T-cell (primary cell): ENCODE measurements around the gene NUDT3. TPM values are rescaled to one million over a fixed set of nuclear protein-coding genes. Genes with fewer than 3 reads are reported as not detected.

Experiments
- ATAC-seq, 4 experiments: fragments of 200-7000 bp in 3 of 4; fragments of 150-1000 bp in 1 of 4; cut with Tn5 transposase; replicated peaks in 1 of 4; 1 replicate in 3 of 4; 2 replicates in 1 of 4; pipeline ENCODE4 v1.10.0; 2021; ENCODE audit warnings: moderate library complexity in 3 of 4, mild to moderate bottlenecking in 2 of 4, moderate number of reproducible peaks in 1 of 4
- CTCF ChIA-PET, 2 donors: fragments of 300-600 bp; sonication (Branson Sonifier 250); formaldehyde crosslinking; loops; one replicate each; lab custom pipeline; 2022; ENCODE audit warnings: antibody characterized with exemption in 2 of 2; lab: Charles Lee
- POLR2A ChIA-PET, 2 donors: fragments of 300-600 bp; sonication (Branson Sonifier 250); formaldehyde crosslinking; loops; one replicate each; lab custom pipeline; 2022; ENCODE audit warnings: antibody characterized with exemption in 2 of 2; lab: Charles Lee
- DNase-seq, 35 experiments: peaks; one replicate each; pipeline versions ENCODE4 v3.0.0 to v3.0.0-alpha.2; 2013 to 2023
- H3K27ac ChIP-seq: one replicate; pipeline ENCODE4 v1.5.1; 2013; ENCODE audit warnings: low read length
- H3K27me3 ChIP-seq, 2 experiments: replicated peaks in 1 of 2; 1 replicate in 1 of 2; 2 replicates in 1 of 2; pipeline versions ENCODE4 v1.6.1 to v1.7.0; 2013; ENCODE audit warnings: low read length in 1 of 2, mixed read lengths in 1 of 2; ENCODE audit not compliant: control insufficient read depth in 2 of 2, insufficient read depth in 2 of 2; ENCODE audit errors: extremely low read depth in 1 of 2
- H3K36me3 ChIP-seq, 2 donors: 1 replicate in 1 of 2; 2 replicates in 1 of 2; pipeline versions ENCODE4 v1.6.1 to v1.7.0; 2013; ENCODE audit warnings: low read length in 1 of 2; ENCODE audit not compliant: control insufficient read depth in 2 of 2, insufficient read depth in 1 of 2; ENCODE audit errors: extremely low read depth in 1 of 2
- H3K4me1 ChIP-seq, 2 experiments: 1 replicate in 1 of 2; 2 replicates in 1 of 2; pipeline versions ENCODE4 v1.6.1 to v1.7.0; 2013; ENCODE audit warnings: low read length in 2 of 2, mixed read lengths in 1 of 2; ENCODE audit not compliant: insufficient read depth in 2 of 2, control insufficient read depth in 1 of 2; ENCODE audit errors: extremely low read depth in 1 of 2
- H3K4me3 ChIP-seq, 2 donors: 1 replicate in 1 of 2; 2 replicates in 1 of 2; pipeline versions ENCODE4 v1.5.1 to v1.7.0; 2013; ENCODE audit warnings: mild to moderate bottlenecking in 2 of 2, low read length in 1 of 2, moderate library complexity in 1 of 2; ENCODE audit not compliant: control insufficient read depth in 1 of 2; ENCODE audit errors: extremely low read depth in 1 of 2
- H3K9me3 ChIP-seq: 2 replicates; pipeline ENCODE4 v1.7.0; 2013
- H3K27ac Mint-ChIP-seq, 2 donors: one replicate each; pipeline ENCODE4 v1.8.0; 2020 to 2021; ENCODE audit warnings: mild to moderate bottlenecking in 2 of 2, mixed read lengths in 2 of 2
- H3K27me3 Mint-ChIP-seq, 2 donors: one replicate each; pipeline ENCODE4 v1.8.0; 2021 to 2022; ENCODE audit warnings: mixed read lengths in 2 of 2
- H3K36me3 Mint-ChIP-seq: one replicate; pipeline ENCODE4 v1.8.0; 2021; ENCODE audit warnings: mixed read lengths
- H3K4me1 Mint-ChIP-seq, 3 donors: one replicate each; pipeline ENCODE4 v1.8.0; 2020 to 2022; ENCODE audit warnings: mixed read lengths in 3 of 3, mild to moderate bottlenecking in 1 of 3
- H3K4me3 Mint-ChIP-seq, 3 donors: one replicate each; pipeline ENCODE4 v1.8.0; 2020 to 2022; ENCODE audit warnings: mild to moderate bottlenecking in 3 of 3, mixed read lengths in 3 of 3, moderate library complexity in 3 of 3
- H3K9me3 Mint-ChIP-seq, 3 donors: one replicate each; pipeline ENCODE4 v1.8.0; 2020 to 2022; ENCODE audit warnings: mixed read lengths in 3 of 3
- WGBS: methylation state at CpG from one replicate; pipeline ENCODE4 v1.1.5; 2013; ENCODE audit warnings: missing lambda C conversion rate; ENCODE audit not compliant: insufficient coverage; 5-methylcytosine and 5-hydroxymethylcytosine counted together
- total RNA-seq, 35 experiments: library from RNA in 6 of 35; stranded (reverse) in 6 of 35; fragments of 120-200 nt in 1 of 35; gene quantifications; one replicate each; pipeline versions ENCODE4 v1.2.1 to v1.2.4 and lab custom pipeline; 2013 to 2026

NUDT3 gene
- total RNA-seq, 5 donors from 2014 or later (not counting 1 experiment from before 2014, with no cell fraction given), result 23.5 to 31.0 (median 28.9) TPM

DNA sequence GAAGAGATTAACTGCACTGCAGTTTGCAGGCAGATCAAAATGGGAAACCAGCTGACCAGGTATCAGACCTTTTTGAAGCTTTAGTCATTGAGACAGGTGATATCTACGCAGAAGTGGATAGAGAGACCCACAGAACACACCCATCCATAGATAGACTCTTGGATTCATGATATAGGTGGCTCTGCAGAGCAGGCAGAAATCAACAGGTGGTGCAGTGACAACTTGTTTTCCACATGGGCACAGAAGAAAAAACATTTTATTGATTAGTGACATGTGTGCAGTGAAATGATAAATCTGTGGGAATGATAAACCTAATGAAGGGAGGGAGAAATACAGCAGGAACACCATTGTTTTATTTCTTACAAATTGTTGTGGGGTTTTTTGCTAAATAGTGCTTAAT is 45.2 kb downstream of the NUDT3 start:
- peak overlapping the region in 1 of 2 donors; percentile 19 for H3K27ac Mint-ChIP-seq
- WGBS, result no CpG with 5 or more reads among the region's 1 CpG
- Histone ChIP-seq H3K9me3 (no peaks in the 10 kb centered on the region), H3K27ac (no peak overlapping the region), H3K4me3 (no peak overlapping the region), H3K27me3 (no peaks in the 10 kb centered on the region), H3K4me1 (no peaks in the 10 kb centered on the region), H3K36me3 (no peaks in the 10 kb centered on the region)
- H3K36me3 Mint-ChIP-seq, result peaks cover 11% of the 10 kb centered on the region
- DNase-seq (no peak), ATAC-seq (no peak)
- H3K9me3 Mint-ChIP-seq, result no peaks in the 10 kb centered on the region
- ChIA-PET CTCF (interaction anchor here in 1 of 2 donors (0.6 kb wide), 1 partner anchor 349 kb away, joined by 3 read pairs; the partner anchor contains the start of gene ILRUN), POLR2A (no interaction called here)
- H3K4me1 Mint-ChIP-seq, result peaks cover 27 to 39% (median 28%) of the 10 kb centered on the region in 3 donors
- no peak overlapping the region for H3K4me3 Mint-ChIP-seq
- H3K27me3 Mint-ChIP-seq, result no peaks in the 10 kb centered on the region

DNA sequence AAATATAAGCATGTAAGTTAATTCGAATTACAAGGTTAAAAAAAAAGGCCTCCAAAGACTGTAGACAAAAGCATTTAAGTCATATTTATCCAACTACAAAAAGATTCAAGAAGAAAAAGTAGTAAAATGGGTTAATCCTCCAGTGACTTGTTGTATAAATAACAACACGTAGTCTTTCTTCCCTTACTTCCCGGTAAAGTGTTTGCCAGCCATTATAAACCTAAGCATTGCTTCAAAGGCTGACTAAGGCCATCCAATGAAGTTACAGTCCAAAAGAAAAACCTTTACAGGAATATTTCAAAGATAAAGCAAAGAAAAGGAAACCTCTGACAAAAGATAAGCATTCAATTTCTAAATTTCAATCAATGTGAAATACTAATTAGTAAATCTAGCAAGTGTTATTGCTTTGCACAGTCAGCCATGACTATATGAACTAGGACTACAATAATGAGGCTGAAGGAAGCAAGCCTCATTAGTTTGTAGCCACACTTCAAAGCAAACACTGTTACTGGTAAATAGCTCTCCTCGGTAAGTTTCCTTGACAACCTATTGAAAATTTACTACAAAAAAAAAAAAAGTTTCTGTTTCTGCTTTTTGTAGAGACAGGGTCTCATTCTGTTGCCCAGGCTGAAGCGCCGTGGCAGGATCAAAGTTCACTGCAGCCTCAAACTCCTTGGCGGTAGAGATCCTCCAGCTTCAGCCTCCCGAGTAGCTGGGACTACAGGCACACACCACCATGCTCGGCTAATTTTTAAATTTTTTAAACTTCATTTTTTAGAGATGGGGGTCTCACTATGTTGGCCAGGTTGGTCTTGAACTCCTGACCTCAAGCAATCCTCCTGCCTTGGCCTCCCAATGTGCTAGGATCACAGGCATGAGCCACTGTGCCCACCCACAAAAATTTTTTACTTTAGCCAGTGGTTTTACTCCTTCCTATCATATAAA is 46.0 kb downstream of the NUDT3 start:
- H3K9me3 Mint-ChIP-seq, result no peaks in the 10 kb centered on the region
- H3K4me3 Mint-ChIP-seq, result no peak overlapping the region
- ChIA-PET POLR2A (no interaction called here), CTCF (interaction anchor here in 1 of 2 donors (0.6 kb wide), 1 partner anchor 639 kb away, joined by 3 read pairs; no protein-coding TSS in a partner anchor)
- Histone ChIP-seq H3K4me1 (no peaks in the 10 kb centered on the region), H3K4me3 (no peak overlapping the region), H3K27me3 (no peaks in the 10 kb centered on the region), H3K9me3 (no peaks in the 10 kb centered on the region), H3K27ac (no peak overlapping the region), H3K36me3 (no peaks in the 10 kb centered on the region)
- H3K36me3 Mint-ChIP-seq, result peaks cover 11% of the 10 kb centered on the region
- peak overlapping the region in 1 of 2 donors; percentile 62 for H3K27ac Mint-ChIP-seq
- ATAC-seq (no peak), DNase-seq (no peak)
- 100% methylated on average over 2 of the region's 9 CpGs for WGBS
- H3K4me1 Mint-ChIP-seq, result peaks cover 27 to 39% (median 27%) of the 10 kb centered on the region in 3 donors
- no peaks in the 10 kb centered on the region for H3K27me3 Mint-ChIP-seq

DNA sequence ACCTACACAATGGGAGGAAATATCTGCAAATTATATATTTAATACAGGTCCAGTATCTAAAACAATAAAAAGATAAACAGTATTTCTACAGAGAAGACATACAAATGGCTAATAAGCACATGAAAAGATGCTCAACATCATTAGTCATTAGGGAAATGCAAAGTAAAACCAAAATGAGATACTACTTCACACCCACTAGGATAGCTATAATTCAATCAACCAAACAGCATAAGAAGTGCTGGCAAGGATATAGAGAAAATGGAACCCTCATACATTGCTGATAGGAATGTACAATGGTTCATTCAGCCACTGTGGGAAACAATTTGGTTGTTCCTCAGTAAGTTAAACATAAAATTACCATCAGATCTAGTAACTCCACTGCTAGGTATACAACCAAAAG is 48.7 kb downstream of the NUDT3 start:
- Mint-ChIP-seq H3K27me3 (no peaks in the 10 kb centered on the region), H3K36me3 (peaks cover 22% of the 10 kb centered on the region), H3K9me3 (no peaks in the 10 kb centered on the region), H3K4me3 (no peak overlapping the region), H3K27ac (no peak overlapping the region), H3K4me1 (peaks cover 14 to 36% (median 36%) of the 10 kb centered on the region in 3 donors)
- ChIA-PET POLR2A (no interaction called here), CTCF (no interaction called here)
- no peaks in the 10 kb centered on the region for H3K4me1 ChIP-seq
- no peaks in the 10 kb centered on the region for H3K36me3 ChIP-seq
- no peaks in the 10 kb centered on the region for H3K9me3 ChIP-seq
- DNase-seq, result no peak
- H3K27ac ChIP-seq, result no peak overlapping the region
- no peak overlapping the region for H3K4me3 ChIP-seq
- H3K27me3 ChIP-seq, result no peaks in the 10 kb centered on the region
- no peak for ATAC-seq

DNA sequence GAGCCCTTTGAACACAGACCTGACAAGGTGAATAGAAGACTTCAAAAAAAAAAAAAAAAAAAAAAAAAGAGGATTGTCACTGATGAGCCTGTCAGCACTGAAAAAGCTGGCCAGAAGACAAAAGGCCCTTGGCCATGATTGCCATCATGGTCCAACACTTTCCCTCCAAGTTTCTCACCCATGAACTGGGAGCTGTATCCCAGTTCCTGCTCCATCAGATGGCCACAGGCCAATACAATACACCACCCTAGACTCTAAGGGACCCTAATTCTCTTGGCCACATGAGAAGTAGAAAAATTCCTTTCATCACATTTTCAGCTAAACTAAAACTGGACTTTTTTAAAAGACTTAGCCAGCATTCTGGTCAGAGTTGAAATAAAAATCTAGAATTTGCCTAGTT is 50.2 kb downstream of the NUDT3 start:
- Mint-ChIP-seq H3K4me3 (no peak overlapping the region), H3K9me3 (no peaks in the 10 kb centered on the region), H3K27ac (no peak overlapping the region), H3K4me1 (peaks cover 29 to 52% (median 48%) of the 10 kb centered on the region in 3 donors), H3K36me3 (peaks cover 24% of the 10 kb centered on the region), H3K27me3 (no peaks in the 10 kb centered on the region)
- CTCF ChIA-PET, result interaction anchor here in 1 of 2 donors (0.6 to 0.7 kb wide), 2 partner anchors 22 to 647 kb away, joined by 3 to 4 read pairs; no protein-coding TSS in a partner anchor
- H3K9me3 ChIP-seq, result no peaks in the 10 kb centered on the region
- H3K36me3 ChIP-seq, result no peaks in the 10 kb centered on the region
- H3K27ac ChIP-seq, result no peak overlapping the region
- ATAC-seq (no peak), DNase-seq (no peak)
- H3K4me1 ChIP-seq, result peaks cover 0 to 7% of the 10 kb centered on the region in 2 experiments
- no peak overlapping the region for H3K4me3 ChIP-seq
- no peaks in the 10 kb centered on the region for H3K27me3 ChIP-seq
- POLR2A ChIA-PET, result no interaction called here

DNA sequence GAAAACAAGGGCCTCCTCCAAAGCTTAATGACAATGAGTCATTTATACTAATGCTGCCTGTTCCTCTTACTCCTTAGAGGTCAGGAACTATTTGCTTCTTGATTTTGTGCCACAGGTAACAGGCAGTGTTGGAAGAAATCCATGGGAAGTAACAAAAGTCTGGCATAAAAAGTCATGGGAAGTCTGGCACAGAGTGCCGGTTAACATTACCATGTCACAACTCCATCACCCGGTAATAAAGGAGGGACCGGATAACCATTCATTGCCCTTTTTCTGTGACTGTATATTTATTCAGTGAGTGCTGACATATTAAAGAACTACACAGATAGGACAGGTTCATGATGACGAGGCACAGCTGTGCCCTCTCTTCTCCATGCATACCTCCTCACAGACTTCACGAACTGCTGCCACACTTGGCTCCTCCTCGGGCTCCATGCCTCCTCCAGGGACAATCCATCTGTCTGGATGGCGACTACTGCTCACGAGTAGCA is 50.9 kb downstream of the NUDT3 start:
- H3K4me1 Mint-ChIP-seq, result peaks cover 31 to 47% (median 46%) of the 10 kb centered on the region in 3 donors
- no peak overlapping the region for H3K4me3 Mint-ChIP-seq
- no peaks in the 10 kb centered on the region for H3K27me3 ChIP-seq
- WGBS, result no CpG with 5 or more reads among the region's 8 CpGs
- H3K4me1 ChIP-seq, result peaks cover 0 to 7% of the 10 kb centered on the region in 2 experiments
- CTCF ChIA-PET, result no interaction called here
- ATAC-seq (no peak), DNase-seq (no peak)
- H3K36me3 ChIP-seq, result no peaks in the 10 kb centered on the region
- no peaks in the 10 kb centered on the region for H3K9me3 ChIP-seq
- POLR2A ChIA-PET, result no interaction called here
- H3K27me3 Mint-ChIP-seq, result no peaks in the 10 kb centered on the region
- peaks cover 24% of the 10 kb centered on the region for H3K36me3 Mint-ChIP-seq
- H3K4me3 ChIP-seq, result no peak overlapping the region
- H3K27ac ChIP-seq, result no peak overlapping the region
- no peak overlapping the region for H3K27ac Mint-ChIP-seq
- no peaks in the 10 kb centered on the region for H3K9me3 Mint-ChIP-seq

DNA sequence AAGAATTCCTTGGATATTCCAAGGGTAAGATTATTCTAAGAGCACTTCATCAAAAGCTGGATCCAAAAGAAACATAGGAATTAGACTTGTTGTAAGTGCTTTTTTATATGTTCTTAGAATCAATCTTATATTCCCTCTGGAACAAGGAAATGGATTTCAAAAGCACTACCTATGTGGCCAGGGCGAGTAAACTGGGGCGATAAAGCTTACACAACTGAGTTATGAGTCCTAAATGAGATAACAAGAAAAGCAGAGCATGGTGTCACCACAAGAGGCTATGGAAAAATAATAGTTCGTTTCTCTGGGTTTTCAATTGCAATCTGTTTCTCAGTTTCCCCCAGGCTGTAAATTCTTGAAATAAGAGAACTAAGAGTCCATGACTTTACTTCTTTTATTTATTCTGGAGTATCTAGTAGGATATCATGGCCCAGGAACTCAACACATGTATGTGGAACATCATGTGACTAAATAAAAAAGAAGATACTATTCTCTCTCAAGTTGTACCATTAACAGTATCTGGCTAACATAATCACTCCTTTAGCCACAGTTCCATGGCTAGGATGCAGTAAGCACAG is 51.5 kb downstream of the NUDT3 start:
- ChIA-PET CTCF (no interaction called here), POLR2A (no interaction called here)
- peaks cover 0 to 7% of the 10 kb centered on the region in 2 experiments for H3K4me1 ChIP-seq
- H3K27me3 ChIP-seq, result no peaks in the 10 kb centered on the region
- DNase-seq, result no peak
- H3K4me3 ChIP-seq, result no peak overlapping the region
- peaks cover 24% of the 10 kb centered on the region for H3K36me3 Mint-ChIP-seq
- no peaks in the 10 kb centered on the region for H3K9me3 ChIP-seq
- WGBS, result no CpG with 5 or more reads among the region's 3 CpGs
- peaks cover 31 to 45% (median 42%) of the 10 kb centered on the region in 3 donors for H3K4me1 Mint-ChIP-seq
- no peaks in the 10 kb centered on the region for H3K9me3 Mint-ChIP-seq
- H3K27ac ChIP-seq, result no peak overlapping the region
- H3K36me3 ChIP-seq, result no peaks in the 10 kb centered on the region
- H3K27me3 Mint-ChIP-seq, result no peaks in the 10 kb centered on the region
- ATAC-seq, result no peak
- H3K27ac Mint-ChIP-seq, result no peak overlapping the region
- H3K4me3 Mint-ChIP-seq, result no peak overlapping the region
